PFSK-1 (cell line): ENCODE data around the gene PLAAT1.

ENCODE experiments used
- FOXP2 ChIP-seq: optimal IDR thresholded peaks from 2 replicates; pipeline ENCODE3; 2011; ENCODE audit warnings: borderline replicate concordance, control low read depth, inconsistent platforms; ENCODE audit not compliant: insufficient read depth; ENCODE audit errors: extremely low read length, extremely low read depth
- POLR2AphosphoS5 ChIP-seq: IDR thresholded peaks from 2 replicates; pipeline ENCODE4 v1.6.1; 2012; ENCODE audit warnings: low read depth, mild to moderate bottlenecking, control low read depth, low read length, moderate library complexity
- REST ChIP-seq, 2 experiments: IDR thresholded peaks; 2 replicates each; pipeline versions ENCODE4 v1.6.1 to v1.8.0; 2011 to 2012; ENCODE audit warnings: low read depth in 2 of 2, low read length in 2 of 2, control low read depth in 1 of 2, inconsistent platforms in 1 of 2, mild to moderate bottlenecking in 1 of 2, moderate library complexity in 1 of 2; ENCODE audit not compliant: insufficient read depth in 1 of 2
- SIN3A ChIP-seq: IDR thresholded peaks from 2 replicates; pipeline ENCODE4 v1.6.1; 2012; ENCODE audit warnings: mild to moderate bottlenecking, low read length, moderate library complexity, borderline replicate concordance; ENCODE audit not compliant: insufficient read depth
- TAF1 ChIP-seq: IDR thresholded peaks from 2 replicates; pipeline ENCODE4 v1.6.1; 2012; ENCODE audit warnings: low read length, control low read depth, borderline replicate concordance; ENCODE audit not compliant: insufficient read depth

The PLAAT1 gene

GRCh38 chr3:193270451-193270850 is 29.4 kb downstream of the PLAAT1 start:
- TF ChIP-seq FOXP2 (no peak), TAF1 (no peak), POLR2AphosphoS5 (no peak), REST (IDR thresholded peaks at IDR 0.05; ENCODE audit: insufficient read depth in 1 of 2, low read depth in 2 of 2, low read length in 2 of 2) (no peak), SIN3A (no peak)

GRCh38 chr3:193271101-193271840 is 30.2 kb downstream of the PLAAT1 start:
- no peak for TF ChIP-seq POLR2AphosphoS5
- no peak for TF ChIP-seq REST (IDR thresholded peaks at IDR 0.05; ENCODE audit: insufficient read depth in 1 of 2, low read depth in 2 of 2, low read length in 2 of 2)
- no peak for TF ChIP-seq SIN3A
- TF ChIP-seq TAF1, result no peak
- no peak for TF ChIP-seq FOXP2

- no peak for TF ChIP-seq TAF1
- TF ChIP-seq FOXP2, result no peak
- TF ChIP-seq REST (IDR thresholded peaks at IDR 0.05; ENCODE audit: insufficient read depth in 1 of 2, low read depth in 2 of 2, low read length in 2 of 2), result no peak
Measured at GRCh38 chr3:193292386-193292785, 51.4 kb downstream of the PLAAT1 start.

GRCh38 chr3:193295985-193296384 is 55.0 kb downstream of the PLAAT1 start:
- TF ChIP-seq POLR2AphosphoS5 (no peak), FOXP2 (no peak), REST (IDR thresholded peaks at IDR 0.05; ENCODE audit: insufficient read depth in 1 of 2, low read depth in 2 of 2, low read length in 2 of 2) (no peak), TAF1 (no peak), SIN3A (no peak)

GRCh38 chr3:193297421-193297820 is 56.4 kb downstream of the PLAAT1 start:
- TF ChIP-seq REST (IDR thresholded peaks at IDR 0.05; ENCODE audit: insufficient read depth in 1 of 2, low read depth in 2 of 2, low read length in 2 of 2) (no peak), SIN3A (no peak), POLR2AphosphoS5 (no peak), TAF1 (no peak), FOXP2 (no peak)
